GM20431 (cell line): ENCODE data around the gene ARHGEF11.

Experiments
- in situ Hi-C: fragments of 300-500 bp; cut with MseI, MboI; formaldehyde crosslinking; loops from one replicate; pipeline ENCODE4 v1.15.0; 2020; ENCODE audit warnings: low sequenced_read_pairs; ENCODE audit not compliant: unreplicated experiment

ARHGEF11 gene

DNA sequence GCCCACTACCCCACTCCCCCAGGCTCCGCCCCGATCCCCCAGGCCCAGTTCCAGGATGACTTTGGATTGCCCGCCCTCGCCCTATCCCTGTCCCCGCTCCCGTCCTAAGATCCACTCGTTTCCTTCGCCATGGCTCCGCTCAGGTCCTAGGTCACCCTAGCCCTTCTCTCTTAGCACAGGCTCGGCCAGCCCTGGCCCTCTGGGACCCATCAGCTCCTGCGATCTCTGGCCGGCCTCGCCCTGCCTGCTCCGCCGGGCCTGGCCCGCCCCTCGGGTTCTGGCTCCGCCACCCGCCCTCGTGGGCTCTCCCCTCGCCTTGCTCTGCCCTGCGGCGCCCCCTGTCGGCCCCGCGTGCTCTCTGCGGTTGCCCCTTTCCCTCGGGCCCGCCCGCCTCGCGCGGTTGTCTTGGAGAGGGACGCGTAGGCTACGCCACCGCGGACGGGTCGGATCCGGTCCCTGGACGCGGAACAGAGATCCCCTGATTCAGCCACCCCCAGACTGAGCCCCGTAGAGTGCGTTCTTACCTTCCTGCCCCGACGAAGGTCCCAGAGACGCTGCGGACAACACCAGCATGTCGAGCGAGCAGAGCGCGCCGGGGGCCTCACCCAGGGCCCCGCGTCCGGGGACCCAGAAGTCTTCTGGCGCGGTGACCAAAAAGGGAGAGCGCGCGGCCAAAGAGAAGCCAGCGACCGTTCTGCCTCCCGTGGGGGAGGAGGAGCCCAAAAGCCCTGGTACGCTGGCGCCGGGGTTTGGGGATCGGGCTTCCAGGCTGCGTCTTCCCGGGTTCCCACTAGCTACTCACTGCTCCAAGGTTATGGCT lies 125.1 kb downstream of the ARHGEF11 start, which contains the start of gene LRRC71:
Gene LRRC71 (plus strand): TSS at position 400 of the 820 bp plus-strand sequence. CDS start 172 bp downstream, at position 572.
- in situ Hi-C loops: no loop called here

DNA sequence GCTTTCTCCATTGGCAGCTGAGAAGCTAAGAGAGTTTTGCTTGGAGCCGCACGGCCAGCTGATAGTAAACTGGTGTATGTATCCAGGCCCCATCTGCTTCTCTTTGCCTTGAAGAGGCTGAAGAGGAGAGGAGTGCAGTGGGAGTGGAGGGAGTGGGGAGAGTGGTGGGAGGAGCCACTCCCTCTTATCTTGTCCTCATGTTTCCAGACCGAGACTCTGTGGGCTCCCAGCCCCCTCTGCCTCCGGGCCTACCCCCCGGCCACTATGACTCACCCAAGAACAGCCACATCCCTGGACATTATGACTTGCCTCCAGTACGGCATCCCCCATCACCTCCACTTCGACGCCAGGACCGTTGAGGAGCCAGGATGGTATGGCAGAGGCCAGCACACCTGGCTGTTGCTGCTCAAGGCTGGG lies 131.1 kb downstream of the ARHGEF11 start:
- in situ Hi-C loops: no loop called here

DNA sequence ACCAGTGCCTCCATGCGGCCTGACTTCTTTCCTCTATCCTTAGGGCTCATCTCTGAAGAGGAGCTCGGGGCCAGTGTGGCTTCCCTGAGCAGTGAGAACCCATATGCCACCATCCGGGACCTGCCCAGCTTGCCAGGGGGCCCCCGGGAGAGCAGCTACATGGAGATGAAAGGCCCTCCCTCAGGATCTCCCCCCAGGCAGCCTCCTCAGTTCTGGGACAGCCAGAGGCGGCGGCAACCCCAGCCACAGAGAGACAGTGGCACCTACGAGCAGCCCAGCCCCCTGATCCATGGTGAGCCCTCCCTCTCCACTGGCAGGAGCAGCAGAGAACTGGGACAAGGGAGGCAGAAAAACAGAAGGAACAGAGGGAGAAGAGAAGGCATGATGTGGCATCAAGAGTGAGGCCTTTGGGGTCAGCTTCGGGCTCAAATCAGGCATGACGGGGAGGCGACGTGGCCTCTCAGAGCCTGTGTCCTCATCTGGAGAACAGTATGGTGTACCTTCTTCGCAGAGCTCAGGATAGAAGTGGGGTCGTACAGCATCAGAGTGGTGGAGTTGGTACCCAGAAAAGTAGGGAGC lies 131.6 kb downstream of the ARHGEF11 start:
- in situ Hi-C loops: no loop called here

DNA sequence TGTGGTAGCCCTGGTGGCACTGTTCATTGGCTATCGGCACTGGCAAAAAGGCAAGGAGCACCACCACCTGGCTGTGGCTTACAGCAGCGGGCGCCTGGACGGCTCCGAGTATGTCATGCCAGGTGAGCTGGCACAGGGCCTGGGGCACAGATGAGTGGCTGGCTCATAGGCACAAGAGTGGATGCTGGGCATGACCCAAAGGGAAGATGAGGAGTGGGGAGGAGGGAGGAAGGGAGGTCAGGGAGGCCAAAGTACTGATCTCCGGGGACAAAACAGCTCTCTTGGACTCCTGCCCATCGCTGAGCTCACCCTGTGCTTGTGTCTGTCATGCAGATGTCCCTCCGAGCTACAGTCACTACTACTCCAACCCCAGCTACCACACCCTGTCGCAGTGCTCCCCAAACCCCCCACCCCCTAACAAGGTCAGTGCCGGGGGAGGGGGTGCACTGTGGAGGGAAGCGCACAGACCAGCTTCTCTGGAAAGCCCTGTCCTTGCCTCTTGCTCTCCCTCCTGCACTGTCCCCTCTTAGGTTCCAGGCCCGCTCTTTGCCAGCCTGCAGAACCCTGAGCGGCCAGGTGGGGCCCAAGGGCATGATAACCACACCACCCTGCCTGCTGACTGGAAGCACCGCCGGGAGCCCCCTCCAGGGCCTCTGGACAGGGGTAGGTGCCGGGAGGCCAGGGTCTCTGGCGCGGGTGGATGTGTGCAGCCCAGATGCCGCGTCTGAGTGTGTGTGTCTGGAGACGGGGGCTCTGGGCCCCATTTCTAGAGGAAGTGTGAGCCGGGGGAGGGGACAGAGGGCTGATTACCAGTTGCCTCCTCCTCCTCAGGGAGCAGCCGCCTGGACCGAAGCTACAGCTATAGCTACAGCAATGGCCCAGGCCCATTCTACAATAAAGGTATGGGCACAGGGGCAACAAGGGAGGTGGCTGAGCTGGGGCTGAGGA lies 132.4 kb downstream of the ARHGEF11 start:
- in situ Hi-C loops: no loop called here

DNA sequence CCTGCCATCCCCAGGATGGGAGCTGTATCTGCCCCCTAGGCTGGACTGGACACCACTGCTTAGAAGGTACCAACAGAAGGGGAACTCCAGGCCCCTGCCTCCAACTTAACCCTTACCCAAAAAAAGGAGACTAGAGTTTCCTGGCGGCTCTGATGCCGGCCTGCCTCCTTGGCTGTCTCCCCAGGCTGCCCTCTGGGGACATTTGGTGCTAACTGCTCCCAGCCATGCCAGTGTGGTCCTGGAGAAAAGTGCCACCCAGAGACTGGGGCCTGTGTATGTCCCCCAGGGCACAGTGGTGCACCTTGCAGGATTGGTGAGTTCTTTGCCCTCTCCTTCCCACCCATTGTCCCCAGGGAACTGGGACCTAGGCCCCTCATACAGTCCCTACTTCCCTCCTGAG lies 133.2 kb downstream of the ARHGEF11 start:
- in situ Hi-C loops: no loop called here

DNA sequence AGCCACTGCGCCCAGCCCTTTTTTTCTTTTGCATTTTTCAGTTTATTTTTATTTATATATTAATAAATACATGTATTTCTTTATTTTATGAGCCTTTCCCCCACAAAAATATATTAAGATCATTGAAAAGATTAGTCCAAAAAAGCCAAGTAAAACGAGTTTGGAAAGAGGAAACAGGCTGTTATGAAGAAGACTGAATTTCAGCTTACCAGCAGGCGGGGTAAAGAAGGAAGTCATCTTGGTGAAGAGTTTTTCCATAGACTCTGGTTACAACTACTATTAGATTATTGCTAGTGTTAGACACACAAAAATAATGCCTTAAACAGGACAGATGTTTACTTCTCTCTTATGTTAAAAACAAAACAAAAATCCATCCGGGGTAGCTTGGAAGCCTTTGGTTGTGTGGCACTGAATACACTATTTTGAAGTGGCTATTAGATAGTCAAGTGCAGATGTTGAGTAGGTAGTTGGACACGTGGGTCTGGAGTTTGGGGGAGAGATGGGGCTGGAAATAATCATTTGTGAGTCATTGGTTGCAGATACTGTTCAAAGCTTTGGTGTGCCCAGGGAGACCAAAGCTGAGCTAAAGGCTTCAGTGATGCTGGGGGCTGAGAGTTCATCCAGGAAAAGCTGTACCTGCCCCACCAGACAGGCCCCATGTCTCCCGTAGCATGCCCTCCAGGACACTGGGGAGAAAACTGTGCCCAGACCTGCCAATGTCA lies 133.8 kb downstream of the ARHGEF11 start:
- in situ Hi-C loops: no loop called here

DNA sequence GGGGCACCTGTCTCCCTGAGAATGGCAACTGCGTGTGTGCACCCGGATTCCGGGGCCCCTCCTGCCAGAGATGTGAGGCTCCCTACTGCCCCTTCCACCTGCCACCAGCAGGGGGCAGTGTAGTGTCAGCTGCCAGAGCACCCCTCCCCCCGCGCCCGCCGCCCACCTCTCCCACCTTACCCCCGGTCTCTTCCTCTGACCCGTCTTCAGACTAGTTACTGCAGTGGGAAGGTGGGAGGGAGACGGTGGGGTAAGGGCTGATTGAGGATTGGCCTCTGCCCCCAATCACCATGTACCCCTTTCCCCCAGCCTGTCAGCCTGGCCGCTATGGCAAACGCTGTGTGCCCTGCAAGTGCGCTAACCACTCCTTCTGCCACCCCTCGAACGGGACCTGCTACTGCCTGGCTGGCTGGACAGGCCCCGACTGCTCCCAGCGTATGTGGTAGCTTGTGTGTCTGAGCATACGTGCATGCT lies 135.2 kb downstream of the ARHGEF11 start:
- in situ Hi-C loops: no loop called here

DNA sequence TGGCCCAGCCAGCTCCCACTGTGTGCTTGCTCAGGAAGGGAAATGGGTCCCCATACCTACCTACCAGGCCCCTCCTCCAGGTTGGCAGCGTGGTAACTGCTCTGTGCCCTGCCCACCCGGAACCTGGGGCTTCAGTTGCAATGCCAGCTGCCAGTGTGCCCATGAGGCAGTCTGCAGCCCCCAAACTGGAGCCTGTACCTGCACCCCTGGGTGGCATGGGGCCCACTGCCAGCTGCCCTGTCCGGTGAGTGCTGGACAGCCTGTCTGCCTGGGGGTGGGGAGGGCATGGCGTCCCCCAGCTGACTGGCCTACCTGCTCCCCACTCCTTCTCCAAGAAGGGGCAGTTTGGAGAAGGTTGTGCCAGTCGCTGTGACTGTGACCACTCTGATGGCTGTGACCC lies 135.9 kb downstream of the ARHGEF11 start:
- in situ Hi-C loops: no loop called here

DNA sequence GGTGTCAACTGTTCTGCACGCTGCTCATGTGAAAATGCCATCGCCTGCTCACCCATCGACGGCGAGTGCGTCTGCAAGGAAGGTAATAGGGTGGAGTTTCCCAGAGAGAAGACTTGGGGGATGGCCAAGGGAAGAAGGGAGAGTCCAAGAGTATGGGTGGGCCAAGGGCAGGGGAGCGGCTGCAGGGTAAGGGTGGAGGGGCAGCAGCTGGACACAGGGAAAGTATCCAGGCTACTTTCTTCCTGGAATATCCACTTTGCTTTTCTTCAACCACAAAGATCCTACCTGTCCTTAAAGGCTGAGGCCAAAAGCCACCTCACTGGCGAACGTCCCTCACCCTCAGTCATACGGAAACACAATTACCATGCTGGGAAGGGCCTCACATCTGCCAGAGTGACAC lies 136.6 kb downstream of the ARHGEF11 start:
- in situ Hi-C loops: no loop called here

DNA sequence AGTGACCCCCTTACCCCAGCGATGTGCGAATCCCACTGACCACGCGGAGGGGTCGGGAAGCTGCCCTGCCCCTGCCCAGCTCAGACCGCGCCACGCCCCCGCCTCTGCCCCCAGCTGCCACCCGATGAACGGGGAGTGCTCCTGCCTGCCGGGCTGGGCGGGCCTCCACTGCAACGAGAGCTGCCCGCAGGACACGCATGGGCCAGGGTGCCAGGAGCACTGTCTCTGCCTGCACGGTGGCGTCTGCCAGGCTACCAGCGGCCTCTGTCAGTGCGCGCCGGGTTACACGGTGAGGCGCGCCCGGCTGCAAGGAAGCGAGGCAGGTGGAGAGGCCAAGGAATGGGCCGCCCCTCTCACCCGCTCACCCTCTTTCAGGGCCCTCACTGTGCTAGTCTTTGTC lies 137.0 kb downstream of the ARHGEF11 start:
- in situ Hi-C loops: no loop called here

DNA sequence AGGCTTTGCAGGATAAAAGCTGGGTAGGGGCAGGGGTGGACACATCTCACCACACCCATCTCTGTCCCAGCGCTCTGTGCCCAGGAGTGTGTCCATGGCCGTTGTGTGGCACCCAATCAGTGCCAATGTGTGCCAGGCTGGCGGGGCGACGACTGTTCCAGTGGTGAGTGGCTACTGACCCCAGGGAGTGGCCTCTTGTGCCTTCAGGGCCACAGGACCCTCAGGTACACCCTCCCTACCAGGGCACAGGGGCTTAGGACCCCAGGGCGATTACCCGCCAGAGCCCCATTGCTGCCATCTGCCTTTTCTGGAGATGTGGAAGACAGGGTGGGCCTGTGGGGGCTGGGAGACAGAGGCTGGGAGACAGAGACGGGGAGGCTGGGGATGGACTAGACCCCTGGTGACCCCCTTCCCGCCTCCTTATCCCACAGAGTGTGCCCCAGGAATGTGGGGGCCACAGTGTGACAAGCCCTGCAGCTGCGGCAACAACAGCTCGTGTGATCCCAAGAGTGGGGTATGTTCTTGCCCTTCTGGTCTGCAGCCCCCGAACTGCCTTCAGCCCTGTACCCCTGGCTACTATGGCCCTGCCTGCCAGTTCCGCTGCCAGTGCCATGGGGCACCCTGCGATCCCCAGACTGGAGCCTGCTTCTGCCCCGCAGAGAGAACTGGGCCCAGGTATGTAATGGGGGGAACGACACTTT lies 139.2 kb downstream of the ARHGEF11 start:
- in situ Hi-C loops: no loop called here

DNA sequence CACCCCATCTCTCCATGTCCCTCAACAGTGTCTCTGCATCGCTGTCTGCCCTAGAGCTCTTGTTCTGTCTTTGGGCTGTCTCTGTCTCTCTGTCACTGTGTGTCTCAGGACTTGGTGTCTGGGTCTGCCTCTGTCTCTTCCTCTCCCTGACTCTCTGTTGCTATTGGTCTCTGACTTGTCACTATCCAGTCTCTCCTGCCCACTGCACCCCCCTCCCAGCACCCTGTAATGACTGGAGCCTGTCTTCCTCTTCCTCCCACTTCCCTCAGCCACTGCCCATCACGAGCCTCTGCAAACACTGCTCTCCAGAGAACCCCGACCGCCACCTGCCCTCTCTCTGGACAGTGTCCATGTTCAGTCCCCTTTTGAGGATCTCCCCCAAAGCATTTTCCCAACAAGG lies 139.9 kb downstream of the ARHGEF11 start:
- in situ Hi-C loops: no loop called here

DNA sequence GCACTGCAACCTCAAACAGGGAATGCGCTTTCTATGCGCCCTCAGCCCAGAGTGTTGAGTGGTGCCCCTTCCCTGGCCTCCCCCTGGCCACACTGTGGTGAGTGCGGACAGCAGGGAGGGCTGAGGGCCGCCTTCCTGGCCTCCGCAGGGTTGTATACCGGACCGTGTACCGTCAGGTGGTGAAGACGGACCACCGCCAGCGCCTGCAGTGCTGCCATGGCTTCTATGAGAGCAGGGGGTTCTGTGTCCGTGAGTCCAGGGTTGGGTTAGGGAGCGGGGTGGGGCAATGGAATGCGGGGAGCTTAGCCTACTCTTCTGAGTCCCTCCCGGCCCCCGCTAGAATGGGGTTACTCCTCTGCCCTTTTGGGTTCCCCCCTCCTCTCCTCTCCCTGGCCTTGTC lies 140.4 kb downstream of the ARHGEF11 start:
- in situ Hi-C loops: no loop called here

DNA sequence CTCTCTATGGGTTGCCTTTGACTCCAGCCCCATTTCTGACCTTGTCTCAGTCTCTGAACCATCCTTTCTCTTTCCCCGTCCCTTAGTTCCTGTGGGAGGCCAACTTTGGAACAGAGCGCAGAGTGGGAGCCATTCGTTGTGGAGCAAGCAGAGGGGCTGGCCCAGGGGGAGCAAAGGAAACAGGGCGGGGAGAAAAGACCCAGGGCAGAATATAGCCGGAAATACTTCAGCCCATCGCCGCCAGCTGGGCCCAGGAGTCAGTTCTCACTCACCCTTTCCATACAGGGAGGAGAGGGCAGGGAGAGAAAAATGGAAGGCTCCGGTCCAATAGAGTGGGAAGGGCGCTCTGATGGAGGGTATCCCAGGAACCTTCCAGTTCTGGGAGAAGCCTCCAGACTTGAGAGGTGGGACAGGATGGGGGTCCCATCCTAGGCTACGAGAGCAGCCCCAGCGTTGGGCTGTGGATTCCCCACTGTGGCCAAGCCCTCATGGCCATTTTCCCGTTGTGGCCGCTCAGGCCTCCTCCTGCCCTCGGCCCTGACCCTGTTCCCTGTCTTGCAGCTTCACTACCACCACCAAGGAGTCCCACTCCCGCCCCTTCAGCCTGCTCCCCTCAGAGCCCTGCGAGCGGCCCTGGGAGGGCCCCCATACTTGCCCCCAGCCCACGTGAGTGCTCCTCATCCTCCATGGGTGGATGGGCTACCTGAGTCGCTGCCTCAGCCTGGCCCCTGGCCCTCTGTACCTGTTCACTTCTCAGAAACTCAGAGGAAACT lies 141.2 kb downstream of the ARHGEF11 start:
- in situ Hi-C loops: no loop called here

DNA sequence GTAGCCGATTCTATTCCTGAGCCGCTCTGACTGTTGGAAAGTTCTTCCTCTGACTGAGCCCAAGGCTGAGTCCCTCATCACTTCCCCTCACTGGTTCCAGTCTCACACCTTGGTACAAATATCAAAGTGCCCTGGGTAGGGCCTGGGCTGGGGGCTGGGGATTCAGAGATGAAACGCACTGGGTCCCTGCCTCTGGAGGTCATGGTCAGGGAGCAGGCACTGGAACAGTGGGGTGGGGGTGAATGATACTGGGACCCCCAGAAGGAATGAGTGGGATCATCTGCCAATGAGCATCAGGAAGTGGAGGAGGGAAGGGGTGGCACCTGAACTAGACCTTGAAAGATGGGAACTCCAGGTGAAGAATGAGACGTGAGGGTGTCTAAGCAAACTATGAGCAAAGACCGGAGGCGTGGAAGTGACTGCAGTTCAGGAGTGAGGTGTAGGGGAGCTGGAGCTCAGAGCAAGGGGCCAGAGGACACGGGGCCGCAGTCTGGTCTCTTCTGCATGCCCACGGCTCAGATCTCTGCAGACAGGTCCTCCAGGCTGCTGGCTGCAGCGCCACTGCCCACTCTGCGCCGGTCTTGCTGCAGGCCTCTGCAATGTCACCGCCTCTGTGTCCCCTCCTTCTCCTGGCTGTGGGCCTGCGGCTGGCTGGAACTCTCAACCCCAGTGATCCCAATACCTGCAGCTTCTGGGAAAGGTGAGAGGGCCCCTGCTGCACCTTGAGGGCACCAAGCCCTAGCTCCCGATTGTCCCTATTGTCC lies 142.0 kb downstream of the ARHGEF11 start:
- in situ Hi-C loops: no loop called here

DNA sequence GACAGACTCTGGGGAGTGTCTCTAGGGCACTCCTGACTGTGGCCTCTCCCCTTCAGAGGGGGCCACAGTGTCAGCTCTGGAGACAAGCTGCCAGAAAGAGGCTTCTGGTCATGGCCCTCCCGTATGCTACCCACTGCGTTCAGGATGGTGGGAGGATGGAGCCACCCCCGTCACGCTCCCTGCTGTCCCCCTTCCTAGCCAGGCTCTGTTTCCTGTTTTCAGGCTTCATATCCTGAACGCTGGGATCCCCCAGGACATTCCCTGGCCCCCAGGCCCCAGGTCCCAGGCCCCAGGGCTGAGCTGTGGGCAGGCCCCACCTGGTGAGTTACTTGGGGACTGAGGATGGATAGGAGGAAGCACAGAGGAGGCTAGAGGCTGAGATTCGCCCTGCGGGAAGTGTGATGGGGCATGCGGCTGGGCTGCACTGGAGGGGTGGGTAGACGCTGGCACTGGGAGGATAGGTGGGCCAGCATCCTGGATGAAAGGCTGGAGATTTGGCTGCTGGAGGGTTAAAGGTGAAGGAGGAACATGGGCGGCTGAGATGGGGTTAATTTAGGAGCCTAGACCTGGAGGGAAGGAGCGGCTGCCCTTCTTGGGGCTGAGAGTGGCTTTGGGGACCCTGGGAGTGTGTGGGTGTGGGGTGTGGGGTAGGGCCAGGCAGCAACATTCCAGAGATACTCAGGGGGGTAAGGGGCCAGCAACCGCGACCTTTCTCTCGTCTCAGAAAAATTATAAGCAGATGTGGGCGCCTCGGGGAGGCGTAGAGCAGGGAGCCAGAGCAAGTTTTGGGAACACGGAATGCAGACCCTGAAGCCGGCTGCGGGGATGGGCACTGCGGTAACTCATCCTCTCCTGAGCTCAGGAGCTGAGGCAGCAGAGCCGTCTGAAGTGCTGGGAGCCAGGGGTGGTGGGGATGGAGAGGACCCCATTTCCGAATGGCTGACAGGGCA lies 143.3 kb downstream of the ARHGEF11 start:
- in situ Hi-C loops: no loop called here

DNA sequence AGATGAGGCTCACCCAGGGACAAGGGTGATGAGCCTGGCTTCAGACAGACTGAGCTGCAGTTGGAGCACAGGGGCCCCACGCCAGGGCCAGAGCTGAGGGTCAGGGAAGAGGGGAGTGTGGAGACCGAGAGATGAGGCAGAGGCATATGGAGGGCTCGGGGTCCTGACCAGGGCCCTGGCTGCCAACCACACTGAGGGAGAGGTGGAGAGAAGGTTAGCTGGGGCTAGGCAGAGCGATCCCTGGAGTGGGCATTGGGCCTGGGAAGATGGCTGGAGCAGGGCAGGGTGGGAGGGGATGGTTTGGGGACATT lies 144.0 kb downstream of the ARHGEF11 start:
- in situ Hi-C loops: no loop called here
